Osteocyte (in vitro differentiated cells): ENCODE data around the gene NDUFB8. TPM values are rescaled to one million over a fixed set of nuclear protein-coding genes. Genes with fewer than 3 reads are reported as not detected.

Experiments
- DNase-seq: peaks from one replicate; pipeline ENCODE4 v3.0.0; 2021; ENCODE audit warnings: mixed read lengths; ENCODE audit not compliant: unreplicated experiment; ENCODE audit errors: extremely low spot score
- H3K27ac Mint-ChIP-seq: one replicate; pipeline ENCODE4 v1.8.0; 2021; ENCODE audit warnings: mild to moderate bottlenecking, mixed read lengths; ENCODE audit not compliant: unreplicated experiment
- H3K27me3 Mint-ChIP-seq: one replicate; pipeline ENCODE4 v1.8.0; 2021; ENCODE audit warnings: mixed read lengths; ENCODE audit not compliant: unreplicated experiment
- H3K36me3 Mint-ChIP-seq: one replicate; pipeline ENCODE4 v1.8.0; 2021; ENCODE audit warnings: mixed read lengths; ENCODE audit not compliant: unreplicated experiment
- H3K4me1 Mint-ChIP-seq: one replicate; pipeline ENCODE4 v1.8.0; 2021; ENCODE audit warnings: mixed read lengths; ENCODE audit not compliant: unreplicated experiment
- H3K4me3 Mint-ChIP-seq: one replicate; pipeline ENCODE4 v1.8.0; 2021; ENCODE audit warnings: mild to moderate bottlenecking, moderate library complexity, mixed read lengths; ENCODE audit not compliant: unreplicated experiment
- H3K9me3 Mint-ChIP-seq: one replicate; pipeline ENCODE4 v1.8.0; 2021; ENCODE audit warnings: mixed read lengths; ENCODE audit not compliant: unreplicated experiment
- total RNA-seq: library from RNA; stranded (reverse); gene quantifications from 2 replicates; pipeline ENCODE4 v1.2.1, GENCODE V29; 2021
- TF ChIP-seq, protein P1 (sequence below): fragments of 200-600 bp; sonication (generic); IDR thresholded peaks from 2 replicates; pipeline ENCODE4 v1.5.0; 2021; ENCODE audit warnings: antibody characterized with exemption, mild to moderate bottlenecking, moderate library complexity

The NDUFB8 gene
- total RNA-seq, 1 donor from 2014 or later = 169 TPM

DNA sequence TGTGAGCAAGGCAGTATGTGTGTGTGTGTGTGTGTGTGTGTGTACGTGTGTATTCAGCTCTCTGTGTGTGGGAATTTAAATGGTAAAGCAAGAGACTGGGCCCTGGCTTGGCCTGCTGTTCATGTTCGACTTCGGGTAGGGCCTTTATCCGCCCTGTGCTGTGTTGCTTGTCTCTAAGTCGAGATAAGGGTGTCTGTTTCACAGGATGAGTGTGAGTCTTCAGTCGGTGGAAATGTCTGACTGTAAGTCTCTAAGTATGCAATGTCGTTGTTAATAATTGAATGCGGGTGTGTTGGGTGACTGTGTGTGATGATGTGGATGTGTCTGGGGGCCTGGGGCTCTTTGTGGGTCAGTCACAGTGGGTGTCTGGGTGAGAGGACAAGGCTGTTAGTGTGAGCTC is 40.8 kb upstream of the NDUFB8 start:
- Mint-ChIP-seq H3K36me3 (no peaks in the 10 kb centered on the region), H3K27ac (no peak overlapping the region), H3K9me3 (no peaks in the 10 kb centered on the region), H3K4me3 (no peak overlapping the region), H3K4me1 (no peaks in the 10 kb centered on the region), H3K27me3 (peaks cover 38% of the 10 kb centered on the region)
- peak; percentile 34 for DNase-seq
- TF ChIP-seq, protein P1, sequence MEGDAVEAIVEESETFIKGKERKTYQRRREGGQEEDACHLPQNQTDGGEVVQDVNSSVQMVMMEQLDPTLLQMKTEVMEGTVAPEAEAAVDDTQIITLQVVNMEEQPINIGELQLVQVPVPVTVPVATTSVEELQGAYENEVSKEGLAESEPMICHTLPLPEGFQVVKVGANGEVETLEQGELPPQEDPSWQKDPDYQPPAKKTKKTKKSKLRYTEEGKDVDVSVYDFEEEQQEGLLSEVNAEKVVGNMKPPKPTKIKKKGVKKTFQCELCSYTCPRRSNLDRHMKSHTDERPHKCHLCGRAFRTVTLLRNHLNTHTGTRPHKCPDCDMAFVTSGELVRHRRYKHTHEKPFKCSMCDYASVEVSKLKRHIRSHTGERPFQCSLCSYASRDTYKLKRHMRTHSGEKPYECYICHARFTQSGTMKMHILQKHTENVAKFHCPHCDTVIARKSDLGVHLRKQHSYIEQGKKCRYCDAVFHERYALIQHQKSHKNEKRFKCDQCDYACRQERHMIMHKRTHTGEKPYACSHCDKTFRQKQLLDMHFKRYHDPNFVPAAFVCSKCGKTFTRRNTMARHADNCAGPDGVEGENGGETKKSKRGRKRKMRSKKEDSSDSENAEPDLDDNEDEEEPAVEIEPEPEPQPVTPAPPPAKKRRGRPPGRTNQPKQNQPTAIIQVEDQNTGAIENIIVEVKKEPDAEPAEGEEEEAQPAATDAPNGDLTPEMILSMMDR = no peak

DNA sequence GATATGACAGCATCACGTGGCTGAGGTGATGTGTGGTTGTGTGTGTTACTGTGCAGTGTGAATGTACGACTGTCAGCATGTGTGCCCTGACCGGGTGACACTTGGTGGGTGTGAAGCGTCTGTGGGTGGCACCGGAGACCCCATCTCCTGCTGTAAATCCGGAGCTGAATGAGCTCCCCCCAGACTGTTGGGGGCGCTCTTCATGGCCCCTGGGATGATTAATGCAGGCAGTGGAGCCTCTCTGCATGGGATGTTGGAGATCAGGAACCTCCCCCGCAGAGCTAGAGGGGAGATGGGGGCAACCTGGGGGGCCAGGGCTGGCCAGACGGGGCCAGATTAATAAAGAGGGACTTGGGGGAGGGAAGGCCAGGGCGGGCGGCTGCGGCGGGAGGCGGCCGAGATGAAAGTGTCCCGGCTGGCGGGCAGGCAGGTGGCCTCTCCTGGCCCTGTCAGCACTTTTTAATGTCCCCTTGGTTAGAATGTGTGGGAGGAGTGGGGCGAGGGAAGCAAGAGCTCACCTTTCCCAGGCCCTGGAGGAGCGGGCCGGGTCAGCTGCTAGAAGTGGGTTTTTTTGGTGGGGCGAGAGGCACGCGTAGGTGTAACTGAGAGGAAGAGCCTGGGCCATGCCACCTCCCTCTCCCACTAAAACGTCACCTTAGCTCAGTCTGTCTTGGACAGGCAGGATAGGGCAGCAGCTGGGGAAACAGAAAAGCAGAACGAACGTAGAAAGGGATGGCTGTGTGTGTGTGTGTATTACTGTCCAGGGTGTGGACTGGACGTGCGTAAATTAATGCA is 40.2 kb upstream of the NDUFB8 start:
- Mint-ChIP-seq H3K27ac (no peak overlapping the region), H3K4me3 (no peak overlapping the region), H3K27me3 (peaks cover 41% of the 10 kb centered on the region), H3K9me3 (no peaks in the 10 kb centered on the region), H3K4me1 (no peaks in the 10 kb centered on the region), H3K36me3 (no peaks in the 10 kb centered on the region)
- DNase-seq = peak; percentile 74
- TF ChIP-seq, protein P1 = no peak

DNA sequence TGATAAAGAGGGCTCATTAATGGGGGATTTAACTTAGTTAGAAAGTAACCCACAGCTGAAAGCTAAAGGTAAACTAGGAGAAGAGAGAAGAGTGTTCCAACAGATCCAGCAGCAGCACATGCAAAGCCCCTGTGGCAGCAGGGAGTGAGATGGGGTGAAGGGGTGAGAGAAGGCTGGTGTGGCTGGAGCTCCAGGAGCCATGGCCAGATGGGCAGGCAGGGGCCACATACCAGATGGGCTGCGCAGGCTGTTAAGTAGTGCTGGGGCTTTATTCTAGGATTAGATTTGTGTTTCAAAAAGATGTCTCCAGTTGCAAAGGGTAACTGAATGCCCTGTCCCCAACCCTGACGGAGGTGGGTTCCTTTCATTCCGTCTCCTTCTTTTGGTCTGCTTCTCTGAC is 39.2 kb upstream of the NDUFB8 start:
- Mint-ChIP-seq H3K4me1 (no peaks in the 10 kb centered on the region), H3K9me3 (no peaks in the 10 kb centered on the region), H3K36me3 (no peaks in the 10 kb centered on the region), H3K4me3 (no peak overlapping the region), H3K27me3 (peaks cover 47% of the 10 kb centered on the region), H3K27ac (no peak overlapping the region)
- DNase-seq = peak; percentile 68
- TF ChIP-seq, protein P1 = no peak

DNA sequence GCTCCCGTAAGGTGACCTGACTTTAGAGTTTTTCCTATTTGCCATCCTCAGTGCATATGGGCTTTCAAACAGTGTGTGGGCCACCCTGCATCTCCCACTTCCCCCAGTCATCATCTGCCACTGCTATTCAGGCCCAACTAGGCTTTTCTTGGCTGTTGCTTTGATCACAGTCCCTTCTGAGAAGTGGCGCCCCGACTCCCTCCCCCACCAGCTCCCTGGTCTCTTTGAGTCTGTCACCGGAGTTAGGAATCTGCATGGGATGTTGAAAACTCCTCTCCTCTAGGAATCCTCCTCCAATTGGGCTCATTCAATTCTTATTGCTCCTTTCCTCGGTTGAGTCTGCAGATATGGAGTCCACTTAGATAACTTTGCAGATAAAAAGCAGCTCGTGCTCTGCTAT is 38.2 kb upstream of the NDUFB8 start:
- H3K27ac Mint-ChIP-seq = no peak overlapping the region
- H3K9me3 Mint-ChIP-seq = no peaks in the 10 kb centered on the region
- peaks cover 40% of the 10 kb centered on the region for H3K27me3 Mint-ChIP-seq
- TF ChIP-seq, protein P1 = no peak
- H3K4me1 Mint-ChIP-seq = no peaks in the 10 kb centered on the region
- H3K36me3 Mint-ChIP-seq = no peaks in the 10 kb centered on the region
- no peak overlapping the region for H3K4me3 Mint-ChIP-seq
- peak; percentile 48 for DNase-seq

DNA sequence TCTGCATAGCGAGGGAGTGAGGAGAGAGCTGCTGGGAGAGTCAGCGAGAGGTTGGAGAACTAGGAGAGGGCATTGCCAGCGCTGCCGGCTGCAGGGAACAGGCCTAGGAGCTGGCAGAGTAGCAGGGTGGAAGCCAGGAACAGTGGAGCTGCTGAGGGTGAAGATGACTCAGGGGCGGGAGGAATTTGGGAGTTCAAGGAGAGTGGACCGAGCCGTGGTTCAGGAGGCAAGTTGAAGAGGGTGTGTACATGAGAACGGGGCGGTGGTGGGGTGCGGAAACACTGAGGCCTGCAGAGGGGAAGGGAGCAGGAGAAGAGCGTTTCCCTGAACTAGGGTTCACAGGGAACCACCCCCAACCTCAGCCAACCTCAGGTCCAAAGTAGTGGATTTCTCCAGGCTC is 37.6 kb upstream of the NDUFB8 start:
- Mint-ChIP-seq H3K36me3 (no peaks in the 10 kb centered on the region), H3K4me1 (no peaks in the 10 kb centered on the region), H3K27ac (no peak overlapping the region), H3K27me3 (peaks cover 38% of the 10 kb centered on the region), H3K9me3 (no peaks in the 10 kb centered on the region), H3K4me3 (no peak overlapping the region)
- TF ChIP-seq, protein P1 = no peak
- DNase-seq = peak; percentile 78
